Keratinocyte (primary cell): ENCODE measurements around the gene KIF26A. TPM values are rescaled to one million over a fixed set of nuclear protein-coding genes. Genes with fewer than 3 reads are reported as not detected.

ENCODE experiments used
- DNase-seq: peaks from one replicate; pipeline ENCODE4 v3.0.0-alpha.2; 2011; ENCODE audit warnings: low read depth, missing footprints, low spot score
- FAIRE-seq: peaks from 2 replicates; lab custom pipeline; 2011; peaks lifted over from hg19 to GRCh38; lab: Jason Lieb, UNC
- H2AFZ ChIP-seq: 2 replicates; pipeline ENCODE4 v1.6.0; 2012; ENCODE audit warnings: low read length, control low read depth, inconsistent platforms; ENCODE audit not compliant: control insufficient read depth
- H3K27ac ChIP-seq: 2 replicates; pipeline ENCODE4 v1.5.1; 2011; ENCODE audit warnings: low read length; ENCODE audit not compliant: control insufficient read depth, insufficient read depth
- H3K27me3 ChIP-seq: 3 replicates; pipeline ENCODE4 v1.6.0; 2011; ENCODE audit warnings: low read length; ENCODE audit not compliant: control insufficient read depth, insufficient read depth; ENCODE audit errors: extremely low read depth
- H3K36me3 ChIP-seq, 2 experiments: 2 replicates in 1 of 2; 3 replicates in 1 of 2; pipeline ENCODE4 v1.5.1; 2011; ENCODE audit warnings: low read length in 2 of 2, mild to moderate bottlenecking in 1 of 2; ENCODE audit not compliant: control insufficient read depth in 2 of 2, insufficient read depth in 2 of 2; ENCODE audit errors: extremely low read depth in 1 of 2
- H3K4me1 ChIP-seq: 3 replicates; pipeline ENCODE4 v1.5.1; 2011; ENCODE audit warnings: low read length; ENCODE audit not compliant: control insufficient read depth, insufficient read depth; ENCODE audit errors: extremely low read depth
- H3K4me2 ChIP-seq: 3 replicates; pipeline ENCODE4 v1.6.0; 2011; ENCODE audit warnings: low read depth, low read length; ENCODE audit not compliant: control insufficient read depth, insufficient read depth; ENCODE audit errors: extremely low read depth
- H3K4me3 ChIP-seq, 3 experiments: fragments of 200-600 bp in 1 of 3; sonication (generic) in 1 of 3; 2 replicates in 2 of 3; 3 replicates in 1 of 3; pipeline ENCODE4 v1.5.1; 2011 to 2016; ENCODE audit warnings: low read length in 3 of 3, mild to moderate bottlenecking in 3 of 3, control low read depth in 2 of 3, inconsistent platforms in 1 of 3, low read depth in 1 of 3, mixed read lengths in 1 of 3, mixed run types in 1 of 3, moderate library complexity in 1 of 3; ENCODE audit not compliant: control insufficient read depth in 2 of 3, insufficient read depth in 2 of 3; ENCODE audit errors: extremely low read depth in 1 of 3
- H3K79me2 ChIP-seq: 2 replicates; pipeline ENCODE4 v1.6.0; 2012; ENCODE audit warnings: low read length; ENCODE audit not compliant: control insufficient read depth, insufficient read depth
- H3K9ac ChIP-seq: 3 replicates; pipeline ENCODE4 v1.6.0; 2011; ENCODE audit warnings: low read length; ENCODE audit not compliant: control insufficient read depth, insufficient read depth; ENCODE audit errors: extremely low read depth
- H3K9me1 ChIP-seq: 3 replicates; pipeline ENCODE4 v1.6.0; 2011; ENCODE audit warnings: low read length; ENCODE audit not compliant: control insufficient read depth, insufficient read depth; ENCODE audit errors: extremely low read depth
- H3K9me3 ChIP-seq: 2 replicates; pipeline ENCODE4 v1.5.1; 2012; ENCODE audit warnings: low read depth, low read length; ENCODE audit not compliant: control insufficient read depth
- H4K20me1 ChIP-seq: 3 replicates; pipeline ENCODE4 v1.6.0; 2011; ENCODE audit warnings: low read length; ENCODE audit not compliant: control insufficient read depth, insufficient read depth; ENCODE audit errors: extremely low read depth
- EZH2 ChIP-seq: IDR thresholded peaks from one replicate; pipeline ENCODE4 v1.6.1; 2012; ENCODE audit warnings: inconsistent platforms, mild to moderate bottlenecking, low read length, moderate library complexity
- dilution Hi-C: fragments of 300-500 bp; cut with MboI; formaldehyde crosslinking; loops from one replicate; pipeline ENCODE4 v1.7.0; 2020; ENCODE audit warnings: low sequenced_read_pairs; ENCODE audit not compliant: extremely low pct_ligation_motif_present
- polyA plus RNA-seq, 5 experiments: library from polyadenylated mRNA; depleted of rRNA in 3 of 5; stranded (reverse) in 3 of 5; stranded (forward) in 1 of 5; unstranded in 1 of 5; fragments of >200 nt; gene quantifications; 1 replicate in 1 of 5; 2 replicates in 3 of 5; 3 replicates in 1 of 5; pipeline versions ENCODE4 v1.2.1 to v1.2.3, GENCODE V29; 2011 to 2012; ENCODE audit warnings: missing spikeins in 2 of 5, low read depth in 1 of 5, low replicate concordance in 1 of 5
- TF ChIP-seq, protein P1 (sequence below), 3 experiments: IDR thresholded peaks in 1 of 3; conservative IDR thresholded peaks in 1 of 3; optimal IDR thresholded peaks in 1 of 3; 2 replicates in 2 of 3; 3 replicates in 1 of 3; pipeline versions ENCODE3 to v1.5.1; 2011; ENCODE audit warnings: low read length in 3 of 3, mild to moderate bottlenecking in 3 of 3, moderate library complexity in 2 of 3, control low read depth in 1 of 3, inconsistent platforms in 1 of 3; ENCODE audit not compliant: insufficient read depth in 2 of 3; ENCODE audit errors: extremely low read depth in 1 of 3

Gene KIF26A
- polyA plus RNA-seq, 1 donor (not counting 4 experiments of a cell fraction or from before 2014, with no cell fraction given) = 0.07 TPM

DNA sequence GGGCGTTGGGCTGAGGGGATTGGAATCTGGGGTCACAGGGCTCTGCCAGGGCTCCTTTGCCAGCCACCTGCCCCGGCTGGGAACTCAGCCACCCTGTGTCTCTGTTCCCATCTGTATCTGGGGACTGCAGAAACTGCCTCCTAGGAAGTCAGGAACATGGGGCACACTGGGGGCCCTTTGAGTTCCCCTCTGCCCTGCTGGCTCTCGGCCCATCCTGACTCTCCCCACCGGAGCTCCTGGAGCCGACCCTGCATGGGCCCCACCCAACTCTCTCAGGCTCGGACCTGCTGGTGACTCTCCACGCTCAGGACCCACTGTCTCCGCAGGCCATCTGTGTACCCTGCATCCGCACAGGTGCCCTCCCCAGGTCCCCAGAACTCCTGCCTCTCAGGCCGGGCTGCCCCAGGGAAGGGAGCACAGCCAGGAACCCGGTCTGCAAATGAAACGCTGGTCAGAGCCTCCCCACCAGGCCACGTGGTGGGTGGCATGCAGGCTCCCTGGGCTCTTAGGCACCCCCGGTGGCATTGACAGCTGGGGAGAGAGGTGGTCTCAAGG lies 82.8 kb downstream of the KIF26A start:
- DNase-seq (no peak), FAIRE-seq (no peak)
- Histone ChIP-seq H3K27ac (no peak overlapping the region), H3K9me1 (no peaks in the 10 kb centered on the region), H4K20me1 (no peaks in the 10 kb centered on the region), H3K4me2 (no peak overlapping the region), H3K79me2 (no peaks in the 10 kb centered on the region), H2AFZ (no peak overlapping the region), H3K27me3 (no peaks in the 10 kb centered on the region), H3K4me3 (no peak overlapping the region), H3K4me1 (no peaks in the 10 kb centered on the region), H3K9ac (no peak overlapping the region), H3K9me3 (no peaks in the 10 kb centered on the region), H3K36me3 (no peaks in the 10 kb centered on the region)
- dilution Hi-C loops = no loop called here
- TF ChIP-seq, protein P1, sequence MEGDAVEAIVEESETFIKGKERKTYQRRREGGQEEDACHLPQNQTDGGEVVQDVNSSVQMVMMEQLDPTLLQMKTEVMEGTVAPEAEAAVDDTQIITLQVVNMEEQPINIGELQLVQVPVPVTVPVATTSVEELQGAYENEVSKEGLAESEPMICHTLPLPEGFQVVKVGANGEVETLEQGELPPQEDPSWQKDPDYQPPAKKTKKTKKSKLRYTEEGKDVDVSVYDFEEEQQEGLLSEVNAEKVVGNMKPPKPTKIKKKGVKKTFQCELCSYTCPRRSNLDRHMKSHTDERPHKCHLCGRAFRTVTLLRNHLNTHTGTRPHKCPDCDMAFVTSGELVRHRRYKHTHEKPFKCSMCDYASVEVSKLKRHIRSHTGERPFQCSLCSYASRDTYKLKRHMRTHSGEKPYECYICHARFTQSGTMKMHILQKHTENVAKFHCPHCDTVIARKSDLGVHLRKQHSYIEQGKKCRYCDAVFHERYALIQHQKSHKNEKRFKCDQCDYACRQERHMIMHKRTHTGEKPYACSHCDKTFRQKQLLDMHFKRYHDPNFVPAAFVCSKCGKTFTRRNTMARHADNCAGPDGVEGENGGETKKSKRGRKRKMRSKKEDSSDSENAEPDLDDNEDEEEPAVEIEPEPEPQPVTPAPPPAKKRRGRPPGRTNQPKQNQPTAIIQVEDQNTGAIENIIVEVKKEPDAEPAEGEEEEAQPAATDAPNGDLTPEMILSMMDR (optimal IDR thresholded peaks at IDR 0.05 in 1 of 3, IDR thresholded peaks at IDR 0.05 in 1 of 3, conservative IDR thresholded peaks at IDR 0.05 in 1 of 3; ENCODE audit: extremely low read depth in 1 of 3, insufficient read depth in 2 of 3, low read length in 3 of 3) = no peak
- TF ChIP-seq EZH2 = no peak

DNA sequence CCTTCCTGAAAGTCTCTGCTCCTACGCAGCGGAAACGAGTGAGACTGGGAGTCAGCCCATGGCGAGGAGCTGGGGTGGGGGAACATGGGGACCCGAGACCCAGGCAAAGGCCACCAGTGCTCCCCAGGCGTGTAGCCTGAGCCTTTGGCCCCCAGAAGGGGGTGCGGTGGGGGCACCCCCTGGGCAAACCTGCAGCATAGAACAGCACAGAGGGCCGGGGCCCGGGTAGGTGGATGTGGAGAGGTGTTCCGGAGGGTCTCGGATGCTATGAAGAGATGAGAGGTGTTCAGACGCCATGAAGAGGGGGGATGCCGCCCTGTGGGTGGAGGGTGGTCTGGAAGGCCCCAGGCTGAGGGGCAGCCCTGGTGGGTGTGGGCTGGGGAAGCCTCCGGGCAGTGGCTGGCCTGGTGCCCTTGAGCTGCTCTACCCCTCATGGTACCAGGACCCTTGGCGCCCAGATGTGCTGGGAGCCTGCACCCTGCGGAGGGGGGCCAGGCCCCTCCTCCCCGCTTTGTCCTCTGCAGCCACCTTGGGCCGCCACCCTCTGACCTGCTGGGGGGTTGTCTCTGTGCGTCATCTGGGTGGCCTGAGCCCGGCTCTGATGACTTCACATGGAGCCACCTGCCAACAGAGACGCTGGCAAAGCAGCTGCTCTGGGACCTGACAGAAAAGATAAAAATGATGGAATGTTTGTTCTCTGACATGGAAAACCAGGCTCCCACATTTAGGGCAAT lies 83.4 kb downstream of the KIF26A start:
- no peak overlapping the region for H3K27ac ChIP-seq
- no peaks in the 10 kb centered on the region for H3K9me3 ChIP-seq
- no peaks in the 10 kb centered on the region for H3K79me2 ChIP-seq
- dilution Hi-C loops = no loop called here
- FAIRE-seq (no peak), DNase-seq (no peak)
- no peak overlapping the region for H3K4me3 ChIP-seq
- H3K9me1 ChIP-seq = no peaks in the 10 kb centered on the region
- no peaks in the 10 kb centered on the region for H4K20me1 ChIP-seq
- H3K36me3 ChIP-seq = no peaks in the 10 kb centered on the region
- TF ChIP-seq, protein P1 (optimal IDR thresholded peaks at IDR 0.05 in 1 of 3, IDR thresholded peaks at IDR 0.05 in 1 of 3, conservative IDR thresholded peaks at IDR 0.05 in 1 of 3; ENCODE audit: extremely low read depth in 1 of 3, insufficient read depth in 2 of 3, low read length in 3 of 3) = no peak
- TF ChIP-seq EZH2 = no peak
- H2AFZ ChIP-seq = no peak overlapping the region
- H3K4me1 ChIP-seq = no peaks in the 10 kb centered on the region
- no peaks in the 10 kb centered on the region for H3K27me3 ChIP-seq
- H3K9ac ChIP-seq = no peak overlapping the region
- H3K4me2 ChIP-seq = no peak overlapping the region
